ENCODE data around the gene ZNF561.
"Not testable (repeated sequence)": the region's sequence is repeated elsewhere in the genome, so short reads cannot be mapped to it uniquely, and the experiment has no call there.

The ZNF561 gene

GRCh38 chr19:9621156-9622037 is at the start of gene ZNF561:
Gene ZNF561, minus strand, starts transcription at chr19:9621232. Its CDS starts 1,776 bp downstream, at chr19:9619456.
- DNase-seq = peak; percentile 80

- no peak for DNase-seq
These were observed 47.5 kb upstream of the ZNF561 start for GRCh38 chr19:9668544-9668943.

GRCh38 chr19:9667898-9668297 is 46.9 kb upstream of the ZNF561 start:
- DNase-seq = no peak

- DNase-seq = no peak
These were observed 37.7 kb upstream of the ZNF561 start for GRCh38 chr19:9658769-9659168.

- not testable (repeated sequence) for DNase-seq
These were observed 32.1 kb upstream of the ZNF561 start for GRCh38 chr19:9653066-9653555.

GRCh38 chr19:9651464-9651863 is 30.4 kb upstream of the ZNF561 start:
- DNase-seq = not testable (repeated sequence)

GRCh38 chr19:9650345-9650744 is 29.3 kb upstream of the ZNF561 start:
- no peak for DNase-seq

- no peak for DNase-seq
These were observed 24.4 kb upstream of the ZNF561 start for GRCh38 chr19:9645472-9645871.

- no peak for DNase-seq
These were observed 23.4 kb upstream of the ZNF561 start for GRCh38 chr19:9644472-9644871.

- no peak for DNase-seq
These were observed 20.8 kb upstream of the ZNF561 start for GRCh38 chr19:9641810-9642209.

GRCh38 chr19:9640956-9641355 is 19.9 kb upstream of the ZNF561 start:
- DNase-seq = no peak

- no peak for DNase-seq
These were observed 15.0 kb upstream of the ZNF561 start for GRCh38 chr19:9636018-9636417.

GRCh38 chr19:9627856-9628255 is 6.8 kb upstream of the ZNF561 start:
- DNase-seq = no peak

- DNase-seq = no peak
These were observed 1.5 kb upstream of the ZNF561 start for GRCh38 chr19:9622531-9622930.

GRCh38 chr19:9620842-9621155 is 233 bp downstream of the ZNF561 start:
- DNase-seq = no peak

GRCh38 chr19:9615844-9616243 is 5.2 kb downstream of the ZNF561 start:
- no peak for DNase-seq

GRCh38 chr19:9610484-9611113 is 10.4 kb downstream of the ZNF561 start:
- DNase-seq = no peak

GRCh38 chr19:9608912-9609311 is 12.1 kb downstream of the ZNF561 start:
- no peak for DNase-seq

- DNase-seq = no peak
These were observed 24.0 kb downstream of the ZNF561 start for GRCh38 chr19:9597027-9597426.

GRCh38 chr19:9586764-9587163 is 34.3 kb downstream of the ZNF561 start:
- DNase-seq = peak; percentile 67

- peak; percentile 87 for DNase-seq
These were observed 36.8 kb downstream of the ZNF561 start, which contains the start of gene ZNF121 for GRCh38 chr19:9584073-9584833. Gene ZNF121, minus strand, starts transcription at chr19:9584504. Its CDS starts 16,407 bp downstream, at chr19:9568097.

- not testable (repeated sequence) for DNase-seq
These were observed 38.8 kb downstream of the ZNF561 start for GRCh38 chr19:9582081-9582725.

GRCh38 chr19:9580728-9581127 is 40.3 kb downstream of the ZNF561 start:
- no peak for DNase-seq

Measured in NCI-H146 (cell line).